Neural crest cell (in vitro differentiated cells): ENCODE results near the gene SIK3. TPM values are rescaled to one million over a fixed set of nuclear protein-coding genes. Genes with fewer than 3 reads are reported as not detected.
"Not testable (repeated sequence)": the region's sequence is repeated elsewhere in the genome, so short reads cannot be mapped to it uniquely, and the experiment has no call there.

Experiments used
- DNase-seq: peaks from one replicate; pipeline ENCODE4 v3.0.0; 2021; ENCODE audit warnings: low read depth, mixed read lengths, low spot score
- H3K27ac Mint-ChIP-seq: one replicate; pipeline ENCODE4 v1.8.0; 2021; ENCODE audit warnings: mild to moderate bottlenecking, mixed read lengths; ENCODE audit not compliant: unreplicated experiment
- H3K27me3 Mint-ChIP-seq: 2 replicates; pipeline ENCODE4 v1.8.0; 2021; ENCODE audit warnings: low read depth, mild to moderate bottlenecking, mixed read lengths
- H3K36me3 Mint-ChIP-seq: 2 replicates; pipeline ENCODE4 v1.8.0; 2021; ENCODE audit warnings: low read depth, mild to moderate bottlenecking, mixed read lengths
- H3K4me1 Mint-ChIP-seq: 2 replicates; pipeline ENCODE4 v1.8.0; 2021; ENCODE audit warnings: mixed read lengths
- H3K4me3 Mint-ChIP-seq: one replicate; pipeline ENCODE4 v1.8.0; 2021; ENCODE audit warnings: mild to moderate bottlenecking, mixed read lengths
- H3K9me3 Mint-ChIP-seq: 2 replicates; pipeline ENCODE4 v1.8.0; 2021; ENCODE audit warnings: mixed read lengths
- CTCF ChIP-seq: fragments of 200-600 bp; sonication (generic); conservative IDR thresholded peaks from 2 replicates; pipeline ENCODE4 v1.5.0; 2021; ENCODE audit warnings: antibody characterized with exemption, mild to moderate bottlenecking
- total RNA-seq: library from RNA; stranded (reverse); gene quantifications from 2 replicates; pipeline ENCODE4 v1.2.1, GENCODE V29; 2021

SIK3 gene
- total RNA-seq, 1 donor from 2014 or later, result 39.7 TPM

- Mint-ChIP-seq H3K36me3 (no peaks in the 10 kb centered on the region), H3K27me3 (no peaks in the 10 kb centered on the region), H3K27ac (no peak overlapping the region), H3K9me3 (no peaks in the 10 kb centered on the region), H3K4me1 (peaks cover 15% of the 10 kb centered on the region), H3K4me3 (no peak overlapping the region)
- DNase-seq, result no peak
- TF ChIP-seq CTCF, result no peak
Observed at GRCh38 chr11:117054382-117054781, 43.8 kb downstream of the SIK3 start.

GRCh38 chr11:117052196-117053149, 45.8 kb downstream of the SIK3 start:
- H3K9me3 Mint-ChIP-seq, result no peaks in the 10 kb centered on the region
- H3K4me3 Mint-ChIP-seq, result no peak overlapping the region
- H3K27ac Mint-ChIP-seq, result no peak overlapping the region
- no peaks in the 10 kb centered on the region for H3K27me3 Mint-ChIP-seq
- H3K4me1 Mint-ChIP-seq, result no peaks in the 10 kb centered on the region
- H3K36me3 Mint-ChIP-seq, result no peaks in the 10 kb centered on the region
- no peak for TF ChIP-seq CTCF
- DNase-seq, result no peak

GRCh38 chr11:117050121-117050520, 48.1 kb downstream of the SIK3 start:
- not testable (repeated sequence) for H3K9me3 Mint-ChIP-seq

GRCh38 chr11:117046627-117047026, 51.6 kb downstream of the SIK3 start:
- H3K9me3 Mint-ChIP-seq, H3K27ac Mint-ChIP-seq: not testable (repeated sequence)

More at GRCh38 chr11:117050121-117050520, 48.1 kb downstream of the SIK3 start:
- not testable (repeated sequence) for H3K27ac Mint-ChIP-seq, H3K4me3 Mint-ChIP-seq, H3K27me3 Mint-ChIP-seq, H3K36me3 Mint-ChIP-seq, DNase-seq
- H3K4me1 Mint-ChIP-seq, result peaks cover 10% of the 10 kb centered on the region

GRCh38 chr11:117045956-117046355, 52.3 kb downstream of the SIK3 start:
- no peaks in the 10 kb centered on the region for H3K9me3 Mint-ChIP-seq
- H3K4me1 Mint-ChIP-seq, result peaks cover 17% of the 10 kb centered on the region
- TF ChIP-seq CTCF, result no peak
- no peak for DNase-seq
- H3K27me3 Mint-ChIP-seq, result no peaks in the 10 kb centered on the region
- no peaks in the 10 kb centered on the region for H3K36me3 Mint-ChIP-seq
- H3K4me3 Mint-ChIP-seq, result no peak overlapping the region
- H3K27ac Mint-ChIP-seq, result no peak overlapping the region

More at GRCh38 chr11:117046627-117047026, 51.6 kb downstream of the SIK3 start:
- not testable (repeated sequence) for DNase-seq, H3K27me3 Mint-ChIP-seq, H3K36me3 Mint-ChIP-seq, H3K4me3 Mint-ChIP-seq
- H3K4me1 Mint-ChIP-seq, result peaks cover 17% of the 10 kb centered on the region

GRCh38 chr11:117045196-117045595, 53.0 kb downstream of the SIK3 start:
- no peak overlapping the region for H3K27ac Mint-ChIP-seq
- no peaks in the 10 kb centered on the region for H3K9me3 Mint-ChIP-seq
- H3K4me1 Mint-ChIP-seq, result peaks cover 17% of the 10 kb centered on the region
- DNase-seq, result no peak
- no peak overlapping the region for H3K4me3 Mint-ChIP-seq
- TF ChIP-seq CTCF, result no peak
- H3K27me3 Mint-ChIP-seq, result no peaks in the 10 kb centered on the region
- no peaks in the 10 kb centered on the region for H3K36me3 Mint-ChIP-seq
